ENCODE measurements around the gene COG8. TPM values are rescaled to one million over a fixed set of nuclear protein-coding genes. Genes with fewer than 3 reads are reported as not detected.

COG8 gene
- total and polyA plus RNA-seq, 4 donors = 18.3 to 36.3 (median 26.3) TPM

DNA sequence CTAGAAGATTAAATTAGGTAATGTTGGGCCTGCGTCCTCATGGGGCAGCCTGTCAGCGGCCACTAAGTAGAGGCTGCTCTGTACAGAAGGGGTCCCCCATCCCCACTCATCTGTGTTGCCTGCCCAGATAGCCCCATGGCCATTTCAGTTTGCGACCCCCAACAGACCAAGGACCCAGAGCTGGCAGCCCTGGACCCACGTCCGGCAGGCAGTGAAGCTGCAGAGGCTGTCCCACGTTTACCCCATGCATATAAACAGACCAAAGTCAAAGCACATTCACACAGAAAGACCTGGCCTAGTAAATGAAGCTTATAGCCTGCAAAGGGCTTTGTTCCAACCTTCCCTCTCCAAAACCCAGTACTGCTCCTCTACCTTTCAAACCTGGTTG lies 13.6 kb downstream of the COG8 start:
- H3K27me3 ChIP-seq (ENCODE audit: control insufficient read depth in 3 of 3, insufficient read depth in 3 of 3, low read length in 2 of 3) = no peaks in the 10 kb centered on the region
- H3K4me3 ChIP-seq = no peak overlapping the region
- H3K4me1 ChIP-seq (ENCODE audit: control insufficient read depth in 5 of 5, insufficient read depth in 5 of 5, low read length in 5 of 5) = peaks cover 10 to 19% (median 14%) of the 10 kb centered on the region in 5 donors
- peaks cover 20 to 53% (median 37%) of the 10 kb centered on the region in 4 donors for H3K36me3 ChIP-seq (ENCODE audit: control insufficient read depth in 4 of 4, insufficient read depth in 4 of 4, low read length in 4 of 4)
- H3K9ac ChIP-seq (ENCODE audit: insufficient read depth in 1 of 2, low read length in 2 of 2) = no peak overlapping the region
- no peak overlapping the region for H3K27ac ChIP-seq (ENCODE audit: low read depth in 1 of 2, low read length in 1 of 2)
- TF ChIP-seq, protein P1, sequence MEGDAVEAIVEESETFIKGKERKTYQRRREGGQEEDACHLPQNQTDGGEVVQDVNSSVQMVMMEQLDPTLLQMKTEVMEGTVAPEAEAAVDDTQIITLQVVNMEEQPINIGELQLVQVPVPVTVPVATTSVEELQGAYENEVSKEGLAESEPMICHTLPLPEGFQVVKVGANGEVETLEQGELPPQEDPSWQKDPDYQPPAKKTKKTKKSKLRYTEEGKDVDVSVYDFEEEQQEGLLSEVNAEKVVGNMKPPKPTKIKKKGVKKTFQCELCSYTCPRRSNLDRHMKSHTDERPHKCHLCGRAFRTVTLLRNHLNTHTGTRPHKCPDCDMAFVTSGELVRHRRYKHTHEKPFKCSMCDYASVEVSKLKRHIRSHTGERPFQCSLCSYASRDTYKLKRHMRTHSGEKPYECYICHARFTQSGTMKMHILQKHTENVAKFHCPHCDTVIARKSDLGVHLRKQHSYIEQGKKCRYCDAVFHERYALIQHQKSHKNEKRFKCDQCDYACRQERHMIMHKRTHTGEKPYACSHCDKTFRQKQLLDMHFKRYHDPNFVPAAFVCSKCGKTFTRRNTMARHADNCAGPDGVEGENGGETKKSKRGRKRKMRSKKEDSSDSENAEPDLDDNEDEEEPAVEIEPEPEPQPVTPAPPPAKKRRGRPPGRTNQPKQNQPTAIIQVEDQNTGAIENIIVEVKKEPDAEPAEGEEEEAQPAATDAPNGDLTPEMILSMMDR (IDR thresholded peaks at IDR 0.05; ENCODE audit: control extremely low read depth, extremely low read depth) = no peak
- no peaks in the 10 kb centered on the region for H3K9me3 ChIP-seq (ENCODE audit: control insufficient read depth in 4 of 4, insufficient read depth in 3 of 4, low read length in 3 of 4)
- ATAC-seq (ENCODE audit: insufficient read depth, low FRiP score) = no peak
- DNase-seq = no peak
- 93% methylated on average over 6 of the region's 6 CpGs for WGBS, 2 donors

DNA sequence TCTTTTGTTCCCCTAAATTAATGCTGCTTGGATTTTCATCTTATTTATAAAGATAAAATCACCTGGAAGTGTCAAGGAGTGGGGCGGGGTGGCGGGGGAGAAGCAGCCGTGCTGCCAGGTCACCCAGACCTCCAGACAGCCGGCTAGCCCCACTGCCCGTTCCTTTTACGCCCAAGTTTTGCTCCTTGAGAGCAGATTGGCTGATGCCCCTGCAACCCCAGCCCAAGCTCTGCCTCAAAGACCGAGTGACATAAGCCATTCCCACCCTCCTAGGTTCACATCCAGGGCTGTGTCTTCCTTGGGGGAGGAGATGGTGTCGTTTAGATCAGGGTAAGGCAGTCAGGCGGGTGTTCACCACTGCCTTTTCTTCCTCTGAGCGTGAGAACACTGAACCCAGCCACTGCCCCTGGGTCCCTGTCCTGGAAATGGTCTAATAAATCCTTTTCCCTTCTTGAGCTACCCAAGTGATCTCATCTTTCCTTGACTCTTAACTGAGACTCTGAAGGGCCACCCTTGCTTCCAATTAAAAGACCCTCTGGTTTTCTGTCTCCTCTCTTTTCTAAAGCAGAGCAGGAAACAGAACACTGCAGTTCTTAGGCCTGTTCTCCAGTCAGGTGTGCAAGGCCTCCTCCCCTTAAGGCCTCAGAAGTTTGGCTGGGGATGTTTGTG lies 14.6 kb downstream of the COG8 start:
- Histone ChIP-seq H3K4me1 (ENCODE audit: control insufficient read depth in 5 of 5, insufficient read depth in 5 of 5, low read length in 5 of 5) (peaks cover 10 to 14% (median 13%) of the 10 kb centered on the region in 5 donors), H3K9me3 (ENCODE audit: control insufficient read depth in 4 of 4, insufficient read depth in 3 of 4, low read length in 3 of 4) (no peaks in the 10 kb centered on the region), H3K27me3 (ENCODE audit: control insufficient read depth in 3 of 3, insufficient read depth in 3 of 3, low read length in 2 of 3) (no peaks in the 10 kb centered on the region), H3K9ac (ENCODE audit: insufficient read depth in 1 of 2, low read length in 2 of 2) (no peak overlapping the region), H3K27ac (ENCODE audit: low read depth in 1 of 2, low read length in 1 of 2) (no peak overlapping the region), H3K36me3 (ENCODE audit: control insufficient read depth in 4 of 4, insufficient read depth in 4 of 4, low read length in 4 of 4) (peaks cover 20 to 56% (median 46%) of the 10 kb centered on the region in 4 donors), H3K4me3 (no peak overlapping the region)
- no peak for ATAC-seq (ENCODE audit: insufficient read depth, low FRiP score)
- WGBS, 2 donors = 84 to 85% methylated on average over 10 of the region's 10 CpGs
- TF ChIP-seq, protein P1 (IDR thresholded peaks at IDR 0.05; ENCODE audit: control extremely low read depth, extremely low read depth) = no peak
- DNase-seq = no peak

DNA sequence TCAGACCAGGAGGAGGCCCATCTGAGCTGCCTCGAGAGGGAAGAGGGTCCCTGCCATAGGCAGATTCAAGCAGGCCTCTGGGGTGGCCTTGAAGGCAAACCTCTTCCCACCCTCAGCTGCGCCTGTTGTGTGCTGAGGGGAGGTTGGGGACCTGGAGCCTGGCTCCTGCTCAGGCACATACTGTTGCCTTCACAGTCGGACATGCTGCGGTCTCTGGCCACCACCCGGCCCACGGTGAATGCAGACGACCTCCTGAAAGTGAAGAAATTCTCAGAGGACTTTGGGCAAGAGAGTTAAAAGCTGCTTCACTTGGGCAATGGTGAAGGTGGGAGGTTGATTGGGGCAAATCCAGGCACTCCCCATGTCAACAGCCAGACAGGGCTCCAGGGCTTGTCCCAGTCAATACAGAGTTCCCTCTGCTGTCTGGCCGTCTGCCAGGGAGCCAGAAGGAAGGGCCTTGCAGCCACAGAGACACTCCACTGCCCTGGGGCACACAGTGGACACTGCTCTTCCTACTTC lies 15.3 kb downstream of the COG8 start:
- TF ChIP-seq, protein P1 (IDR thresholded peaks at IDR 0.05; ENCODE audit: control extremely low read depth, extremely low read depth) = no peak
- DNase-seq (peak in 2 of 3 donors; percentile 16 to 27), ATAC-seq (ENCODE audit: insufficient read depth, low FRiP score) (peak; percentile 13)
- H3K27me3 ChIP-seq (ENCODE audit: control insufficient read depth in 3 of 3, insufficient read depth in 3 of 3, low read length in 2 of 3) = no peaks in the 10 kb centered on the region
- H3K4me1 ChIP-seq (ENCODE audit: control insufficient read depth in 5 of 5, insufficient read depth in 5 of 5, low read length in 5 of 5) = peaks cover 6 to 10% (median 7%) of the 10 kb centered on the region in 5 donors
- 76 to 78% methylated on average over 8 of the region's 8 CpGs for WGBS, 2 donors
- H3K4me3 ChIP-seq = no peak overlapping the region
- no peak overlapping the region for H3K27ac ChIP-seq (ENCODE audit: low read depth in 1 of 2, low read length in 1 of 2)
- no peak overlapping the region for H3K9ac ChIP-seq (ENCODE audit: insufficient read depth in 1 of 2, low read length in 2 of 2)
- H3K36me3 ChIP-seq (ENCODE audit: control insufficient read depth in 4 of 4, insufficient read depth in 4 of 4, low read length in 4 of 4) = peaks cover 21 to 60% (median 51%) of the 10 kb centered on the region in 4 donors
- no peaks in the 10 kb centered on the region for H3K9me3 ChIP-seq (ENCODE audit: control insufficient read depth in 4 of 4, insufficient read depth in 3 of 4, low read length in 3 of 4)

Measured in lung (tissue), 12 donors.